Endothelial cell of umbilical vein (primary cell): ENCODE measurements around the gene UNC5A. TPM values are rescaled to one million over a fixed set of nuclear protein-coding genes. Genes with fewer than 3 reads are reported as not detected.

ENCODE experiments used
- BruUV-seq: library from RNA; stranded (reverse); fragments of 400-500 nt; replicated peaks from 2 replicates; lab custom pipeline; 2021; lab: Mats Ljungman, UMichigan
- CTCF ChIA-PET: fragments of 300-600, 350-600 bp; sonication (Branson Sonifier 250); formaldehyde crosslinking; loops from one replicate; lab custom pipeline; 2021; ENCODE audit warnings: antibody characterized with exemption, inconsistent platforms; lab: Charles Lee
- POLR2A ChIA-PET: fragments of 300-600, 350-600 bp; sonication (Branson Sonifier 250); formaldehyde crosslinking; loops from one replicate; lab custom pipeline; 2021; ENCODE audit warnings: antibody characterized with exemption, inconsistent platforms; lab: Charles Lee
- DNase-seq: peaks from one replicate; pipeline ENCODE4 v3.0.0-alpha.2; 2011; ENCODE audit warnings: low read depth, low spot score
- FAIRE-seq: peaks from 2 replicates; lab custom pipeline; 2011; peaks lifted over from hg19 to GRCh38; lab: Jason Lieb, UNC
- H2AFZ ChIP-seq: 2 replicates; pipeline ENCODE4 v1.6.0; 2012; ENCODE audit warnings: low read depth, low read length, control low read depth, inconsistent platforms
- H3K27ac ChIP-seq: 2 replicates; pipeline ENCODE4 v1.5.1; 2011; ENCODE audit warnings: low read depth, mild to moderate bottlenecking, control low read depth, low read length, moderate library complexity; ENCODE audit not compliant: insufficient read depth
- H3K27me3 ChIP-seq, 2 experiments: 2 replicates each; pipeline versions ENCODE4 v1.6.0 to v1.6.1; 2011; ENCODE audit warnings: low read length in 2 of 2, mixed read lengths in 1 of 2; ENCODE audit not compliant: control insufficient read depth in 2 of 2, insufficient read depth in 2 of 2
- H3K36me3 ChIP-seq, 2 experiments: 2 replicates in 1 of 2; 3 replicates in 1 of 2; pipeline ENCODE4 v1.5.1; 2011; ENCODE audit warnings: low read length in 2 of 2, mild to moderate bottlenecking in 1 of 2, moderate library complexity in 1 of 2; ENCODE audit not compliant: control insufficient read depth in 2 of 2, insufficient read depth in 2 of 2; ENCODE audit errors: extremely low read depth in 1 of 2
- H3K4me1 ChIP-seq: 3 replicates; pipeline ENCODE4 v1.5.1; 2011; ENCODE audit warnings: mild to moderate bottlenecking, low read length; ENCODE audit not compliant: control insufficient read depth, insufficient read depth; ENCODE audit errors: extremely low read depth
- H3K4me2 ChIP-seq: 2 replicates; pipeline ENCODE4 v1.6.1; 2011; ENCODE audit warnings: low read length, control low read depth, mixed read lengths; ENCODE audit not compliant: insufficient read depth
- H3K4me3 ChIP-seq, 3 experiments: fragments of 200-600 bp in 1 of 3; sonication (generic), shearing (Covaris generic) in 1 of 3; replicated peaks in 1 of 3; 2 replicates each; pipeline ENCODE4 v1.5.1; 2011 to 2016; ENCODE audit warnings: control low read depth in 3 of 3, low read length in 3 of 3, mild to moderate bottlenecking in 2 of 3, inconsistent platforms in 1 of 3, low read depth in 1 of 3, moderate library complexity in 1 of 3; ENCODE audit not compliant: insufficient read depth in 1 of 3
- H3K79me2 ChIP-seq: 2 replicates; pipeline ENCODE4 v1.6.0; 2012; ENCODE audit warnings: low read length, inconsistent platforms; ENCODE audit not compliant: control insufficient read depth, insufficient read depth
- H3K9ac ChIP-seq: replicated peaks from 2 replicates; pipeline ENCODE3; 2011; ENCODE audit warnings: low read length, control low read depth; ENCODE audit not compliant: insufficient read depth; ENCODE audit errors: extremely low read depth
- H3K9me1 ChIP-seq: replicated peaks from 3 replicates; pipeline ENCODE4 v1.6.0; 2011; ENCODE audit warnings: mild to moderate bottlenecking, low read length; ENCODE audit not compliant: control insufficient read depth, insufficient read depth; ENCODE audit errors: extremely low read depth
- H3K9me3 ChIP-seq: replicated peaks from 2 replicates; pipeline ENCODE4 v1.5.1; 2012; ENCODE audit warnings: low read length, inconsistent platforms; ENCODE audit not compliant: control insufficient read depth, insufficient read depth
- H4K20me1 ChIP-seq: replicated peaks from 2 replicates; pipeline ENCODE3; 2011; ENCODE audit warnings: mild to moderate bottlenecking, low read length; ENCODE audit not compliant: control insufficient read depth, insufficient read depth; ENCODE audit errors: extremely low read depth
- EZH2 ChIP-seq: IDR thresholded peaks from 2 replicates; pipeline ENCODE4 v1.6.1; 2012; ENCODE audit warnings: borderline replicate concordance, low read depth, mild to moderate bottlenecking, moderate library complexity, low read length, inconsistent platforms; ENCODE audit not compliant: severe bottlenecking
- FOS ChIP-seq: IDR thresholded peaks from 2 replicates; pipeline ENCODE4 v1.6.1; 2011; ENCODE audit warnings: mild to moderate bottlenecking, low read length, moderate library complexity, borderline replicate concordance; ENCODE audit not compliant: insufficient read depth
- GATA2 ChIP-seq: IDR thresholded peaks from 2 replicates; pipeline ENCODE4 v1.7.0; 2011; ENCODE audit warnings: low read depth, mild to moderate bottlenecking, moderate library complexity, mixed read lengths, low read length; ENCODE audit not compliant: insufficient read length, insufficient read depth
- JUN ChIP-seq: IDR thresholded peaks from 2 replicates; pipeline ENCODE4 v1.6.1; 2011; ENCODE audit warnings: borderline replicate concordance, low read depth; ENCODE audit not compliant: insufficient read length, insufficient read depth
- MYC ChIP-seq: IDR thresholded peaks from one replicate; pipeline ENCODE4 v1.6.1; 2011; ENCODE audit warnings: mild to moderate bottlenecking, low read depth, low read length
- POLR2A ChIP-seq: IDR thresholded peaks from 2 replicates; pipeline ENCODE4 v1.6.1; 2012; ENCODE audit warnings: low read depth, mild to moderate bottlenecking, control low read depth, low read length
- POLR2AphosphoS5 ChIP-seq: IDR thresholded peaks from 2 replicates; pipeline ENCODE4 v1.6.1; 2012; ENCODE audit warnings: low read depth, mild to moderate bottlenecking, control low read depth, low read length, moderate library complexity; ENCODE audit not compliant: insufficient read depth
- dilution Hi-C: fragments of 300-500 bp; cut with MboI; formaldehyde crosslinking; loops from one replicate; pipeline ENCODE4 v1.15.0; 2019; ENCODE audit warnings: low sequenced_read_pairs; ENCODE audit not compliant: extremely low pct_ligation_motif_present
- intact Hi-C: fragments of 100-400 bp; cut with micrococcal nuclease; formaldehyde crosslinking; loops from one replicate; pipeline ENCODE4 v1.10.0; 2022
- polyA plus RNA-seq, 4 experiments: library from polyadenylated mRNA; depleted of rRNA in 3 of 4; stranded (reverse) in 3 of 4; unstranded in 1 of 4; fragments of >200 nt; gene quantifications; 2 replicates each; pipeline versions ENCODE4 v1.2.1 to v1.2.3, GENCODE V29; 2011 to 2012; ENCODE audit warnings: missing spikeins in 1 of 4
- total RNA-seq: library from RNA; stranded (reverse); gene quantifications from 2 replicates; pipeline ENCODE4 v1.2.3, GENCODE V29; 2021
- TF ChIP-seq, protein P1 (sequence below): IDR thresholded peaks from 2 replicates; pipeline ENCODE4 v1.6.1; 2011; ENCODE audit not compliant: insufficient read depth, insufficient read length
- TF ChIP-seq, protein P2 (sequence below), 2 donors: IDR thresholded peaks; 1 replicate in 1 of 2; 2 replicates in 1 of 2; pipeline ENCODE4 v1.5.1; 2011; ENCODE audit warnings: low read length in 2 of 2, mild to moderate bottlenecking in 2 of 2, moderate library complexity in 2 of 2, control low read depth in 1 of 2, inconsistent platforms in 1 of 2, low read depth in 1 of 2; ENCODE audit not compliant: insufficient read depth in 1 of 2; ENCODE audit errors: extremely low read depth in 1 of 2

Gene UNC5A
- total and polyA plus RNA-seq, 2 donors (not counting 3 experiments of a cell fraction or from before 2014, with no cell fraction given), result 0.08 to 0.22 TPM

DNA sequence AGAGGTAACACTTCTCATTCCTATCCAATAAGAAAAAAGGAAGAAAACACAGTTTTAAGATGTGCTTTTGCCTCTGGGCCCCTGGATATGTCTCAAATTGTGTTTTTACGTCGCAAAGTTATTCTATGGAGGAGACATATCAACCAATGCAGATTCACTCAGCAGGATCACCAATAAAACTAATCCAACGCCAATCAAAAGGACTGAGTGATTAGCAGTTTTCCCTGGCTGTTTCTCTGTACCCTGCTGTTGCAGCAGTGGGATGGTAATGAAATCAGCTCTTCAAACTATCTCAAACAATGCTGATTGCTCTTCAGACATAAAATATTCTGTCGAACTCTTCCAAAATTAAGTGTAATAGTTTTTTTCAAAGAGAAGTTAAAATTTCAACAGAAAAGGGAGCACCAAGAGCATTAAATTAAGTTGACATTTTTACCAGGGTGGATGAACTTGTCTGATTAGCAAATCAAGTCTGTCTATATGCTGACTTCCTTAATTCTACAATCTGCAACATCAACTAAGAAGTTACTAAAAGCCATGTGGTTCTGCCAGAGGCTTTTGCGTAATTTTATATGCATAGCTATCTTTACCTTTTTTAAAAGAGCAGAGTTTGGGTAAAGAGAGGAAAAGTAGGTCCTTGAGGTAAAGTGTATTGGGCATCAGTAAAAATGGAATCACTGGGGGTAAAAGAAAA lies 98.5 kb downstream of the UNC5A start:
- Histone ChIP-seq H3K27ac (no peak overlapping the region), H3K27me3 (no peaks in the 10 kb centered on the region), H3K9ac (no peak overlapping the region), H2AFZ (no peak overlapping the region), H3K9me1 (no peaks in the 10 kb centered on the region), H3K4me3 (no peak overlapping the region), H4K20me1 (no peaks in the 10 kb centered on the region), H3K79me2 (no peaks in the 10 kb centered on the region), H3K4me1 (no peaks in the 10 kb centered on the region), H3K36me3 (peaks cover 22 to 30% of the 10 kb centered on the region in 2 experiments), H3K4me2 (no peak overlapping the region), H3K9me3 (no peaks in the 10 kb centered on the region)
- CTCF ChIA-PET, result interaction anchor here (1.1 kb wide), 1 partner anchor 203 kb away, joined by 3 read pairs; no protein-coding TSS in a partner anchor
- no peak for DNase-seq
- POLR2A ChIA-PET, result no interaction called here
- TF ChIP-seq GATA2 (no peak), MYC (no peak), EZH2 (no peak), POLR2A (no peak), POLR2AphosphoS5 (no peak), FOS (no peak), JUN (no peak)
- TF ChIP-seq, protein P1, sequence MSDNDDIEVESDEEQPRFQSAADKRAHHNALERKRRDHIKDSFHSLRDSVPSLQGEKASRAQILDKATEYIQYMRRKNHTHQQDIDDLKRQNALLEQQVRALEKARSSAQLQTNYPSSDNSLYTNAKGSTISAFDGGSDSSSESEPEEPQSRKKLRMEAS, result no peak
- TF ChIP-seq, protein P2, sequence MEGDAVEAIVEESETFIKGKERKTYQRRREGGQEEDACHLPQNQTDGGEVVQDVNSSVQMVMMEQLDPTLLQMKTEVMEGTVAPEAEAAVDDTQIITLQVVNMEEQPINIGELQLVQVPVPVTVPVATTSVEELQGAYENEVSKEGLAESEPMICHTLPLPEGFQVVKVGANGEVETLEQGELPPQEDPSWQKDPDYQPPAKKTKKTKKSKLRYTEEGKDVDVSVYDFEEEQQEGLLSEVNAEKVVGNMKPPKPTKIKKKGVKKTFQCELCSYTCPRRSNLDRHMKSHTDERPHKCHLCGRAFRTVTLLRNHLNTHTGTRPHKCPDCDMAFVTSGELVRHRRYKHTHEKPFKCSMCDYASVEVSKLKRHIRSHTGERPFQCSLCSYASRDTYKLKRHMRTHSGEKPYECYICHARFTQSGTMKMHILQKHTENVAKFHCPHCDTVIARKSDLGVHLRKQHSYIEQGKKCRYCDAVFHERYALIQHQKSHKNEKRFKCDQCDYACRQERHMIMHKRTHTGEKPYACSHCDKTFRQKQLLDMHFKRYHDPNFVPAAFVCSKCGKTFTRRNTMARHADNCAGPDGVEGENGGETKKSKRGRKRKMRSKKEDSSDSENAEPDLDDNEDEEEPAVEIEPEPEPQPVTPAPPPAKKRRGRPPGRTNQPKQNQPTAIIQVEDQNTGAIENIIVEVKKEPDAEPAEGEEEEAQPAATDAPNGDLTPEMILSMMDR (IDR thresholded peaks at IDR 0.05; ENCODE audit: extremely low read depth in 1 of 2, insufficient read depth in 1 of 2, low read depth in 1 of 2, low read length in 2 of 2), result no peak
- dilution Hi-C loops, result no loop called here
- BruUV-seq, result no TSS peak
- FAIRE-seq, result no peak
- intact Hi-C loops, result no loop called here
